ACC112 (cell line): ENCODE data around the gene LEFTY2.
"Not testable (repeated sequence)": the region's sequence is repeated elsewhere in the genome, so short reads cannot be mapped to it uniquely, and the experiment has no call there.

Source experiments
- H2AFZ ChIP-seq: fragments of 200-600 bp; sonication (generic); one replicate; pipeline ENCODE4 v1.6.0; 2017; ENCODE audit warnings: antibody characterized with exemption, low read length; ENCODE audit not compliant: unreplicated experiment
- H3K27ac ChIP-seq: fragments of 200-600 bp; sonication (generic); 2 replicates; pipeline ENCODE4 v1.5.1; 2014; ENCODE audit warnings: low read depth, mild to moderate bottlenecking, antibody characterized with exemption, low read length, moderate library complexity
- H3K27me3 ChIP-seq: fragments of 200-600 bp; sonication (generic); 2 replicates; pipeline ENCODE4 v1.6.1; 2014; ENCODE audit warnings: mild to moderate bottlenecking, antibody characterized with exemption, low read length, moderate library complexity, mixed read lengths; ENCODE audit not compliant: insufficient read depth
- H3K36me3 ChIP-seq: fragments of 200-600 bp; sonication (generic); 2 replicates; pipeline ENCODE4 v1.6.1; 2016; ENCODE audit warnings: mild to moderate bottlenecking, antibody characterized with exemption, low read length, moderate library complexity, mixed read lengths; ENCODE audit not compliant: insufficient read depth
- H3K4me1 ChIP-seq: fragments of 200-600 bp; sonication (generic); one replicate; pipeline ENCODE4 v1.6.1; 2016; ENCODE audit warnings: low read length, mixed read lengths; ENCODE audit not compliant: insufficient read depth, unreplicated experiment, control insufficient read depth
- H3K4me3 ChIP-seq: fragments of 200-600 bp; sonication (generic); 2 replicates; pipeline ENCODE4 v1.5.1; 2014; ENCODE audit warnings: mild to moderate bottlenecking, low read depth, low read length
- H3K79me2 ChIP-seq: fragments of 200-600 bp; sonication (generic); one replicate; pipeline ENCODE4 v1.6.0; 2016; ENCODE audit warnings: low read length; ENCODE audit not compliant: control insufficient read depth, unreplicated experiment, insufficient read depth

LEFTY2 gene

GRCh38 chr1:225888289-225888897 is 52.6 kb downstream of the LEFTY2 start:
- Histone ChIP-seq H3K79me2 (no peaks in the 10 kb centered on the region), H3K36me3 (no peaks in the 10 kb centered on the region), H3K4me1 (peaks cover 17% of the 10 kb centered on the region), H3K27ac (no peak overlapping the region), H3K27me3 (no peaks in the 10 kb centered on the region), H2AFZ (no peak overlapping the region), H3K4me3 (no peak overlapping the region)

- H3K79me2 ChIP-seq, H2AFZ ChIP-seq, H3K27me3 ChIP-seq, H3K36me3 ChIP-seq, H3K27ac ChIP-seq, H3K4me3 ChIP-seq: not testable (repeated sequence)
- peaks cover 17% of the 10 kb centered on the region for H3K4me1 ChIP-seq
Measured at GRCh38 chr1:225887554-225888288, 53.3 kb downstream of the LEFTY2 start.

DNA sequence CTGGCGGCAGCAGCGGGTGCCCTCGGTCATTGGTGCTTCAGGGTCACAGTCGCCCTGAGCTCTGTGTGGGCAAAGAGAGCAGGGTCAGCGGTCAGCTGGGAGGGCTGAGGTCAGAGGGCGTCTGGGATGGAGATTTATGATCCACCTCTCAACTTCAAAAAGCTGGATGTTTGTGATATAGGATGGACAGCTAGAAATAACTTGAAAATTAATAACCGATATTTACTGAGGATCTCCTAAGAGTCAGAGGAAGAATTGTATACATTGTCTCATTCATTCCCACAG is 54.0 kb downstream of the LEFTY2 start:
- Histone ChIP-seq H3K27ac (no peak overlapping the region), H3K4me3 (no peak overlapping the region)

More for the DNA sequence above, 54.0 kb downstream of the LEFTY2 start:
- Histone ChIP-seq H3K27me3 (no peaks in the 10 kb centered on the region), H2AFZ (no peak overlapping the region), H3K36me3 (no peaks in the 10 kb centered on the region), H3K79me2 (no peaks in the 10 kb centered on the region), H3K4me1 (peaks cover 17% of the 10 kb centered on the region)
